Amniotic stem cell (primary cell): ENCODE data around the gene FAM124B.

ENCODE experiments used
- DNase-seq: peaks from one replicate; lab custom pipeline; 2025; lab: John Stamatoyannopoulos, UW

FAM124B gene

DNA sequence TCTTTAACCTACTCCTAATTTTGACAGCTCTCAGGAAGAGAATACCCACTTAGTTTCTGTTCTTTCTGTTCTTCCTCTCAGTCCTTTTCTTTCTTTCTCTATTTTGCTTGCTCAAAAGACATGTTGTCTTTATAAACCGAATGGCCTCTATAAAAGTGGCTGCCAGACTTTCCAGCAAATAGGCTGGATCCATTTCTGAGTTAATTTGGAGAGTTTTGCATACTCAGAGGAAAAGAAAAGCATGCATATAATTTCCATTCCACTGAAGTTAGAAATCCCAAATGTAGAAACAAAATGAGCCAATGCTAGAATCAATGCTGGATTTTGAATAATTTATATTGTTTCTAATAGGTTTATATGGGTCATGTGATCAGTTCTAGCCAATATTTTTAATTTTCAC is 65.9 kb downstream of the FAM124B start:
- no peak for DNase-seq

DNA sequence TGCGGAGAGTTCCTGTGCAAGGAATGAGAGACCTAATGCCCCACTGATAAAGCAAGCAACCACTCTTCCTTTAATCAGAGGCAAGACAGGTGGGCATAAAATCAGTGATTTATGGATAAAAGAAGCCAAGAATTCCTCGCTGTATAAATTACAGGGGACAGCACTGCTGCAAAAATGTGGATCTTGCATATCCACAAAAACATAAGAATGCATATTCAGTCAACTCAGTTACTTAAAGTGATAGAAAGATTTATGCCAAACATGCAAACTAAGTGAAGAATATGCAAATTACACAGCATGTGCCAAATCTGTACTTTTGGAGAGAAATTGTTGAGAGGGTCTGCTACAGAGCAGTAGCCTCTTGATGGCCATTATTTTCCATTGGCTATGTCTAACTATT is 67.2 kb downstream of the FAM124B start:
- DNase-seq: no peak

DNA sequence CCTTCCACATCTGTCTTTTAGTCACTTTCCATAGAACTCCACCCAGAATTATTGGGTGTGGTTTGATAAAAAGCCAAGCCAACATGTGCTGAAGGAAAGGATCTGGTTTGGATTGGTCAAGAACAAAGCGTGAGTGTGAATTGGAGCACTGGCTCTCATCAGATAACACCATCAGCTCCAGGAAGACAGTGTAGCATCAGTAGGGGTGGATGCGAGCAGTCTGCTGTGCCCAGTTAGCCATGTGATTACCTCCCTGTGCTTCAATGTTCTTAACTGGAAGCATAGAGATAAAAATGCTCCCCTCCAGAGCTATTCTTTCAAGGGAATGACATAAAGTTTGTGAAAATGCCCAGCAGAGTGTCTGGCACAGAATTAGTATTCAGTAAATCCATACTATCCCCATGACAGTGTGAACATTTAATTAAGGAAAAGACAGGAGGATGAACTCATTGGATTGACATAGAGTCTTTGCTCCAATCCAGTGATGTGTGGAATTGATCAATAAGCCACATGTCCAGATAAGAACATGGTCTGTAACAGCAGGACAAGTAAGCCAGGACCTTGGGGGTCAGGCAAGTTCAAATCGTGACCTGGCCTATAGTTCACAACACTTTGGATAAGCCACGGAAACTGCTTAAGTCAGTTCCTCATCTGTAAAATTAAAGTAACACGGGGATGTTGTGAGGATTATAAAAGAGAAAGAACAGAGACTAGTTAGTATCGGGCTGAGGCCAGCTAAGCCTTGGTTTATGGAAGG is 68.0 kb downstream of the FAM124B start:
- no peak for DNase-seq

DNA sequence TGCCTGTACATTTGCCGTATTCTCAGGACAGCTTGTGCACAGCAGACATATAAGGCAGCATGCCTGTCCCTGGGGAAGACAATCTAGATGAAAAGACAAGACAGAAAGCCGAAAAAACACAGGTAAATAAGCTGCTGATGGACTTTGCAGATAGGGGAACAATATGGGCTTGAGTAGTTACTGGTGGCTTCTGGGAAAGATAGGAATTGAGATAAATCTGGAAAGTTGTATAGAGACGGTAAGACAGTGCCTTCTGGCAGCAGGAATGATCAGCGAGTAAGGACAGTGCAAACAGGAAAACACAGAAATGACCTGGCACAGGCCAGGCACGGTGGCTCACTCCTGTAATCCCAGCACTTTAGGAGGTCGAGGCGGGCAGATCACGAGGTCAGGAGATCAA is 70.2 kb downstream of the FAM124B start:
- DNase-seq: no peak

DNA sequence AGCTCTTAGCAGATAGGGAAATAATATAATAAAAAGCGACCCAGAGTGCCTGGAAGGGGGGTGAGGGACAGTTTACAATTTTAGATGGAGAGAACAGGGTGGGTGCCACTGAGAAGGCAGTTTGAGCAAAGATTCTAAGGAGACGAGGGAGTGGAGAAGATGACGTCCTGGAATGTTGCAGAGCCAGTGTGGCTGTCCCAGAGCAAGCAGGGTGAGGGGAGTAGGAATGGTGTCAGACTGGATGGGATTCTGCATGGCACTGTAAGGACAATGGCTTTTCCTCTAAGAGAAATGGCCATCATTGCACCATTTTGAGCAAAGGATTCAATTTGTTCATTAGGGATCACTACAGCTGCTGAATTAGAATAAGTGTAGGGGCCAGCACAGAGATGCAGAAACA is 73.1 kb downstream of the FAM124B start:
- DNase-seq: no peak
